HG02981 (cell line): ENCODE results near the gene EFCAB9.

ENCODE experiments used
- ATAC-seq: cut with Tn5 transposase; IDR thresholded peaks from one replicate; pipeline ENCODE4 v1.9.1; 2021; ENCODE audit warnings: mild to moderate bottlenecking, moderate library complexity; ENCODE audit not compliant: unreplicated experiment

The EFCAB9 gene

DNA sequence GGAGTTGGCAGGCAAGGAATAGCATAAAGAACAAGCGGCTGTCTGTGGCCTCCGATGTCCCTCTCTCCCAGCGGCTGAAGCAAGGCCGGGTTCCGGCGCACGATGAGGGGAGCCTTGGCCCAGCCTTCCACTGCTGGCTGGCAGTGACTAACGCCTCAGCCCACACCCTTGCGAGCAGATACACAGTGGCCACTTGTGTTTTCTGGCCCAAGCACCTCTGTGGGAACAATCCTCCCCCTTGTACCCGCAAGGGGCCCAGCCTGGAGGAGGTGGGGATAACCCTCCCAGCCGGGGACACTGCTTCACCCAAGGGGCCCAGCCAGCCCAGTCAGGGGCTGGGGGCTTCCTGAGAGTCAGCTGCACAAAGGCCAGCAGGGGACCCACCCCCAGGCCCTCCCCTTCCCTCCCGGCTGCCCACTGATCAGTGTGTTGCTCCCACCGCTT, 29.2 kb upstream of the EFCAB9 start:
- no peak for ATAC-seq

DNA sequence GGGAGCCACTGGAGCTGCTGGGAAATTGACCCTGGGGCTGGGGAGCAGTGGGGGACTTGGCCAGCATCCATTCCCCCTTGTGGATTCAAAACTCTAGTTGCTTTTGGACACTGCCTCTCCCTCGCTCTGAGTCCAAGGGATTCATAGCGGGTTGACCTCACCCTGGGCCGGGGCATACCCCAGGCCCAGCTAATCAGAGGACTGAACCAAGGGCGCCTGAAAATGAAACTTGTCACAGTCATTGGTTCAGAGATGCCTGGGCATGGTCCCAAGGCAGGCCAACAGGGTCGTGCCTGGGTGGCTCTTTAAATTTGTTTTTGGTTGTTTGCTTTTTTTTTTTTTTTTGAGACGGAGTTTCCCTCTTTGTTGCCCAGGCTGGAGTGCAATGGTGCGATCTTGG, 28.5 kb upstream of the EFCAB9 start:
- ATAC-seq, result peak; percentile 67

DNA sequence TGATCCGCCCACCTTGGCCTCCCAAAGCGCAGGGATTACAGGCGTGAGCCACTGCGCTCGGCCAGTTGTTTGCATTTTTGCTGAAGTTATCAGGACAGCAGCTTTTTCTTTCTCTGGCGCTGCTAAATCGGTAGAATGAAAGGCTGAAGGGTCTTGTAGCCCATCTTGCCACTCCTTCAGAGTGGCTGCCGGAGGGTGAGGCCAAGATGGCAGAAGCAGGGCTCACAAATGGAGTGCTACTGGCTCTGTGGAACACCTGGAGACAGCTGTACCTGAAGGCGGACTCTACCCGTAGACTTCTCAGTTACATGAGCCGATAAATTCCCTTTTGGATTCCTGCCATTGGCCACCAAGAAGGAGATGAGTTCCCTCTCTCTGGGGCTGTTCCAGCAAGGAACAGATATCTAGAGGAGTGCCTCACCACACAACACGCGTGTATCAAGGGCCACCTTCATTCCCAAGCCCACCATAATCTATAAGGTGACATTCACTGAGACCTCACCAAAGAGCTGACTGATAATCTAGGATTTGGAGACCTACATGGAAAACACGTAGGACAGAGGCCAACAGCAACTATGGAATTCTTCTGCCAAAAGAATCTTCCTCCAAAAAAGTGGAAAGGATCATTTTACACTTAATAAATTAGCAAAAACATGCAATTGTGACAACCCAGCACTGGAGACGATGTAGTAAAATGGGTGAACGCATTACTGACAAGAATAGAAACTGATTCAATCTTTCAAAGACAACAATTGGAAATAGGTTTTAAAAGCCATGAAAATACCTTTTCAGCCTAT, 27.7 kb upstream of the EFCAB9 start:
- no peak for ATAC-seq

DNA sequence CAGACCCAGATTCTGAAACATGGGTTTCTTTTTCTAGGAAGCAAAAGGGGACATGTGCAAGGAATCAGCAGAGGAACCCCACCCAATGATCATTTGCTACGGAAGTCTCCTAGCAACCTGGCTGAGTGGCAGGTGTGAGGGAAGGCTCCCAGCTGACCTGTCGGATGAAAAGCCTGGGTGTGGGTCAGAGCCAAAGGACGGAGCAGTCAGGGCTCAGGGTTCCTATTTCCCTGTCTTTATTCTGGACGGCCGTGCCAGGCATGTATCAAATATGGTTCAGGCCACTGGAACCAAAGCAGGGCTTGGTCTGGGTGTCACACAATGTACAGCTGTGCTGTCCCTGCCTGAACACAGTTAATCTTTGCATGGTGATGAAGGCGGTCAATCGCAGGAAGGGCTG, 26.1 kb upstream of the EFCAB9 start:
- ATAC-seq, result no peak

DNA sequence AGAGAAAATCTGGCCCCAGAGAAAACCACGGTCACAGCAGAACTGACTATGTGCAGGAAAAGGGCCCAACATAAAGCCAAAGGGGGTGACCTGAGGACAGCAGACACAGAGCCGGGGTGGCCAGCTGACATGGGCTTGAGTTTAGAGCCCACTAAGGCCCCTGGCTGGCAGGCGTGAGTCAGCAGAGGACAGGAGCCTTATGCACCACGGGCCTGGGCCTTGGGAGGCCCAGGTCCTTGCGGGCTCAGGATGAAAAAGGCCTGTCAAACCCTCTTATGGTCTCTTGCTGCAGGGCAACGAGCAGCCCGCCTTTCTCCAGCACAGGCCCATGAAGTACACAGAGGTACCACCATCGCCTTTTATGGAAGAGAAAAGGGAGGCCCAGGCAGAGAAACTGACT, 25.7 kb upstream of the EFCAB9 start:
- ATAC-seq, result no peak

DNA sequence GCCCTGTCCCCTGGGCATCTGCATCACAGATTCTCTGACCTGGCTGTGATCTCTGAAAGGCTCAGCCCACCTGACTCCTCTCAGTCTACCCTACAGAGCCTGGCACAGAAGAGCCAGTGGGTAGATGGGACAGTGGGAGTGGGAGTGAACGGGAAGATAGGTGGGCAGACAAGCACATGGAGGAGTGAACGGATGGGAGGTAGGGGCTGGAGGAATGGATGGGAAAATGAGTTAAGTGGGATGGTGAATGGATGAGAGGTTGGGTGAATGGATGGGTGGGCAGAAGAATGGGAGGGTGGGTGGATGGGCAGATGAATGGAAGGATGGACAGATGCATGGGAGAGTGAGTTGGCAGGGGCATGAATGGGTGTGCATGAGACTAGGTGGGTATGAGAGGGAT, 24.8 kb upstream of the EFCAB9 start:
- no peak for ATAC-seq

DNA sequence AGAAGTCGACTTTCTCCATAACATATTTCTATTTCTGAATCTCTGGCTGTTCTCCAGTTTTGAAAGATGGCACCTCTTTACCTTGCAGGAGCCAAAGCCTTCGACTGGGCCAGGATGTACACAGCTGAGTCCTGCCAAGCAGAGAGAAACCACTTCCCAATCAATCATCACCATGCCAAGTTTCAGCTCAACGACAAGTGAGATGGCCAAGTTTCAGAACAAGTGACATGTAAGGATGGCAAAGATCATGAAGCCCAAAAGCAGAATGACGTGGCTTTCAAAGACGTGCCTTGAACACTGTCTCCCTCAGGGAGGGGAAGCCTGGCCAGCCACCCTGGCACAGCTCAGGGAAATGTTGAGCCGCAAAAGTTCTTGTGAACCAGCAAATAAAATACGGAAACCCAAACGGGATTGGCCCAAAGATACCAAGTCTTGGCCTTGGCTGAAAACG, 23.7 kb upstream of the EFCAB9 start:
- no peak for ATAC-seq

DNA sequence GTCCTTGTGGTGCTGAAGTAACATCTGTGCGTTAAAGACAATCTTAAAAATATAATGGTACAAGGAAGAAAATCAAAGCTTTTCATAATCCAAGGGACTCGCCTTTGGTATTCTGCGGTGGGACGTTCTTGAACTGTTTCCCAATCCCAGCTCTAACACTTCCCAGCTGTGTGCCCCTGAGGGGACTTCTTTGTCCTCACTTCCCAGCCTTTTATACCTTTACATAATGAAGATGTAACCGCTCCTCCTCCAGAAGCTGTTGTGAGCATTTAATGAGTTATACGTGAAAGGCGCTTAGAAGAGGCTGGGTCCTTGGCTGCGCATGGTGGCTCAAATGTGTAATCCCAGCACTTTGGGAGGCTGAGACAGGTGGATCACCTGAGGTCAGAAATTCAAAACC, 22.9 kb upstream of the EFCAB9 start:
- no peak for ATAC-seq

DNA sequence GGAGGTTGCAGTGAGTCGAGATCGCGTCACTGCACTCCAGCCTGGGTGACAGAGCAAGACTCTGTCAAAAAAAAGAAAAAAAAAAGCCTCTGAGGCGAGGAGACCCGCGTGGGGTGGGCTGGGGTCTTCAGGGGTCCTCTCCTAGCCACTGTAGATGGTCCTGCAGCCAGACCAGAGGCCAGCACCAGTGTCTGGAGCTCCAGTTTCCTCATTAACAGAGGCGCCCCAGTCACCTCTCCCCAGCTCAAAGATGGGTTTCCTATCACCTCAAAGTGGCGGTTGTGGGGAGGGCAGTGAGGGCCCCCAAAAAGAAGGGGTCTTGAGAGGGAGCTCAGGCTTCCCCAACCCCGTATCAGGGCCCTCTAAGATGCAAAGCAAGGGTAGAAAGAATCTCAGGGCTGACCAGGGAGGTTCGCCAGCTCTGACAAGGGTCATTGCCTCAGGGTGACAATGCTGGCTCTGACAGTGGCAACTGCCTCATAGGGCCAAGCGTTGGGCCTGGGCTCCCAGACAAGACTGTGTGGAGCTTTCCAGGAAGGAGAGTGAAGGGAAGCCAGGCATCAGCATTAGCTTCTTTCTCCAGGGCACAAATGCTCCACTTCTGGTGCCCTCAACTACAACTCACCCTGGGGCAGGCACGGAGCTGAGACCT, 20.9 kb upstream of the EFCAB9 start:
- ATAC-seq, result no peak

DNA sequence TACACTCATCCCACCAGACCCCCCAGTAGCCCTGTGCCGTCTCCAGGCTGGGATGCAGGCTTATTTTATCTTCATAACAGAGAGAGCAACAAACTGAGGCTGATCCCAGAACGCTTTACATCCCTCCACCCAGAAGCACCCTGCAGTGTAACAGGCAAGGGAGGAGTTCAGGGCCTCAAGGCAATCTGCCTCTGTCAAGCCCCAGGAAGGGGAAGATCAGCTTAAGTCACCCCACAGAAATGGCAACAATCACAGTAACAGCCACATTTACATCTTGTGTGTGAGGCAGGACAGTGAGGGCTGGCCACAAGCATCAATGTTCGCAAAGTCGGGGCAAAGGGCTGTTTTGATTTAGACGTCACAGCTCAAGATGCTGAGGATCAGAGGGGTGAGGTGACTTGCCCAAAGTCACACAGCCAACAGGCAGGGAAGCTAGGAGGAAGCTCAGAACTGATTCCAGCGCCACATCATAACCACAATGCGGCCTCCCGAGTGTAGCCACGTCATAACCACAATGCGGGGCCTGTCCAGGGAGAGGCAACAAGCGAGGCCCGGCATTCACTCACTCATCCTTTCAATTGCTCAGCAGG, 20.3 kb upstream of the EFCAB9 start:
- ATAC-seq, result no peak

DNA sequence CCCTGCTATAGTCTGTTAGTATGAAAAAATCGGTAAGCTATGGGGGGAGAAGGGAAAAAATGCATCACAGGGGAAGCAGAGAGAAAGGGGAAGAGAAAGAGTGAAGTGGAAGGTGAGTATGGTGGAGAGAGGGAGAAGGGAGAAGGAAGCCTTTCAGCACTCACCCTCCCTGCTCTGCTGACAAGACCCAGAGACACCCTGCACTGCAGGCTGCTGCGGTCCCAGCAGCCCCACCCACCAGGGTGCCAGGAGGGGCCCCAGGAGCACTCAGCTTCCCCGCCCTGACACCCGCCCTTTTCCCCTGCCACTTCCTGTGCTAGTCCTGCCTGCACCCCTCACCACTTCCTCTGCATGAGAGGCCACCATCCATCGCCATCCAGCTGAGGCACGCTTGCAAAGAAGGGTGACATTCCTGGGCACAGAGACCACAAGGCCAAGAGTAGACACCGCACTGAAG, 18.7 kb upstream of the EFCAB9 start:
- peak; percentile 42 for ATAC-seq

DNA sequence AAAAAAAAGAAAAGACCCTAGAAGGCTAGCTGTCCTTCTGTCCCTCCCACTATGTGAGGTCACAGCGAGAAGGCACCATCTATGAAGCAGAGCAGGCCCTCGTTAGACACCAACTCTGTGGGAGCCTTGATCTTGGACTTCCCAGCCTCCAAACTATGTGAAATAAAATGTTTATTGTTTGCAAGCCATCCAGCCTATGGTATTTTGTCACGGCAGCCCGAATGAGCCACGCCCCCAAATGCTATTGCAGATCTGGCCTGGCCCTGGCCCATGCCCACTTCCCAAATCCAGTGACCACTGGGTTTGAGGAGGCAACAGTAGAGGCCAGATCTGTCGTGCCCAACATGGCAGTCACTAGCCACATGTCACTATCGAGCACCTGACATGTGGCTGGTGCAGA, 16.8 kb upstream of the EFCAB9 start:
- ATAC-seq, result no peak

DNA sequence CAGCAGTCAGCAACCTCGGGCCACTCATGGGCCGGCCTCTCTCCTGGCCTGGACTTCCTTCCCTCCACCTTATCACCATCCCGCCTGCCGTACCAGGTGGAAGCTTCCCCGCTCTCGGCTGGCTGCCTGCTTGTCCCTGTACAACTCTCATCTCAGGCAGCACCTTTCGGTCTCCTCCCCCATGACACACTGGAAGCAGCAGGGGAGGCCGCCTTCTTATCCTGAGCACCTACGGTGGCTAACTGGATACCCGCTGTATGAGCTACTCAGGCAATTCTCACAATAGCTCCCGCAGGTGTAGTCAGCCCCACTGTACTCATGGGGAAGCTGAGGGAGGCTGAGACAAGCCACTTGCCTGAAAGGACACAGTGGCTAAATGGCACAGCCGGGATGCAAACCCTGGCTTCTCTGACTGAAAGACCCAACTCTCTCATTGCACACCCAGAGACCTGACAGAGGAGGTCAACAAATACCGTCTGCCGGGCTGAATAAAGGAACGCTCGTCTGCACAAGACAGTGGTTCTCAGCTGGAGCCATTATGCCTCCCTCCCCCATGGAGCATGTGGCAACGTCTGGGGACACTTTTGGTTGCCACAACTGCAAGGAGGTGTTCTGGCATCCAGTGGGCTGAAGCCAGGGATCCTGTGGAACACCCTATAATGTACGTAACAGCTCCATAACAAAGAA, 15.5 kb upstream of the EFCAB9 start:
- ATAC-seq, result no peak

DNA sequence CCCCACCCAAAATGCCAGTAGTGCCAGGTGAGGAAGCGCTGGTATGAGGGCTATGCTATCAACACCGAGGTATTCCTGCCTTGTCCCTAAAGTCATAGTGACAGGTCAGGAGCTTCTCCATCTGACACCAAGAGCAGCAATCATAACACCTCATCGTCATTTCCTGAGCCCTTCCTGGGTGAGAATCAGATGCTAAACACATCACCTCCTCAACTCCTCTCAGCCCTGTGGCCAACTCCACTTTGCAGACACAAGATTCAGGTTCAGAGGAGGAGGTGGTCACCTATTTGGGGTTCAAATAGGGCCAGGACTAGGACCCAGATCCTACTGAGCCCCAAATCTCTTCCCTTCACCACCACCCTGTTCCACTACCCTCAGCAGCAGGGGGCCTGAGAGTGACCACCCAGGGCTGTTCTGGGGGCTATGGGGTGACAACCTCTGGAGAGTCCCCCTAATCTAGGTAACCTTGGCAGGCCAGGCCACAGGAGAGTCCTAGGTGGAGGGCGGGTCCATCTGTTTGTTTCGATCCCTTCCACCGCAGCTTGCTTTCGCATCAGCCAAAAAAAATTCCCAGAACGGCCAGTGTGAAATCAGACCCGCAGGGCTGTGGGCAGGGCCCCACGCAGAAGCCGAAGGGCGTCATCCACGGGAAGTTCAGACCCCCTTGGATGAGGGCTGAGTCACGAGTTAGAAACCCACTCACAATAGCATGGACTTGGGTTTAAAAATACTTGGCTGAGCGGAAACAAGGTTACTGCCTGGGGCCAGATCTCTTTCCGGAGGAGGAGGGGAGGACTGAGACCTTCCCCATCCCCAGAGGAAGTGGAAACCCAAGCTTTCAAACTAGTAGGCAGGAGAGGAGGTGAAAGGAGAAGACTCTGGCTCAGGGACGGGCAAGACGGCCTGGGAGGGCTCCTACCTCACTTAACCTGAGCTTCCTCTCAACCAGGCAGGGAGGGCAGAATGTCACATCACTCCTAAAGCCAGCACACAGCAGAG, 14.7 kb upstream of the EFCAB9 start:
- peak; percentile 31 for ATAC-seq

DNA sequence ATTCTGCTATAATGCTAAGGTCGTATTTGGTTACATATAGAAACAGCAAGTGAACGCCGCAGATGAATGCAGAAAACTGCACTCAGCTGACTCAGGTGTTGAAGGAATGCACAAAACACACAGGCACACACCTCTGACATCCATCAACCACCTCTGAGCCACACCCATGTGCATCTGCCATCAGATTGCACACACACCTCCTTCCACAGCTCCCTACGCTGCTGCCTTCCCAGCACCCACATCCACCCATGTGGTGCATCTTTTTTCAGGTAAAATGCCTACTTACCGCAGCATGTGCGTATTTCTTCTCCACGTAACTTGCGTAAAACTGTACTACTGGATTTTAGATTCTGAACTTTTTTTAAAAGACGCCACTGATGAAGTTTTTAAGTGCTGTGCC, 13.0 kb upstream of the EFCAB9 start:
- ATAC-seq, result no peak

DNA sequence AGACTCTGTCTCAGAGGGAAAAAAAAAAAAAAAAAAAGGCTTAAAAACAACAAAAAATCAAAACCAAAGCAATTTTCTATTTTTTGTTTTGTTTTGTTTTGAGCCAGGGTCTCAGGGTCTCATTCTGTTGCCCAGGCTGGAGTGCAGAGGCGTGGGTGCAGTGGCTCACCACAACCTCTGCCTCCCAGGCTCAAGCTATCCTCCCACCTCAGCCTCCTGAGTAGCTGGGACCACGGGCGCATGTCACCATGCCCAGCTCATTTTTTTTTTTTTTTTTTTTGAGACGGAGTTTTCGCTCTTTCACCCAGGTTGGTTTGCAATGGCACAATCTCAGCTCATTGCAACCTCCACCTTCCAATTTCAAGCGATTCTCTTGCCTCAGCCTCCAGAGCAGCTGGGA, 11.7 kb upstream of the EFCAB9 start:
- ATAC-seq, result no peak

DNA sequence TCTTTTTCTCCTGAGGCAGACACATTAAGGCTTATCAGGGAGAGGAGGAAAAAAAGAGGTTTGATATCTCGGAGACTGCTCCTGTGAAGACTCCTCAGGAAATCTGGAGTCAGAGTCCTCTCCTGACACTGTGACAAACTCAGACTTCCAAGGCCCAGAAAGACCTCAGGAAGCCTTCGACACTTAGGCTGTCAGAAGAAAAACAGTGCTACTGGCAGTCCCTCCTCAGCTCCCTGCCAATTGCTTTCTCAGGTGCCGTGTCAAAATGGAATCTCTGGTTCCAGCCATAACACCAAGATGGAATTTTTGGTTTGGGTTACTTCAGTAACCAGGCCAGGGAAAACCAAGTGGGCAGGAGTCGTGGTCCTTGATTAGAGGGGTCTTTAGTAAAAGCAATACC, 10.1 kb upstream of the EFCAB9 start:
- no peak for ATAC-seq

DNA sequence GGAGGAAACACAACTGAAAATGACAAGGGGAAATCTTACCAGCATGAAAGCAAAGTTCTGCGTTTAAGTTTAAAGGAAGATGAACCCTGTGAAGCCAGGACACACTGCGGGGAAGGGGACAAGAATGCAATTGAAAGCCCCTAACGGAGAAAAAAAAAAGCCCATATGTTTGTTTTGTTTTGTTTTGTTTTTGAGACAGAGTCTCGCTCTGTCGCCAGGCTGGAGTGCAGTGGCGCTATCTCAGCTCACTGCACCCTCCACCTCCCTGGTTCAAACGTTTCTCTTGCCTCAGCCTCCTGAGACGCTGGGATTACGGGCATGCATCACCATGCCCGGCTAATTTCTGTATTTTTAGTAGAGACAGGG, 8.9 kb upstream of the EFCAB9 start:
- no peak for ATAC-seq

DNA sequence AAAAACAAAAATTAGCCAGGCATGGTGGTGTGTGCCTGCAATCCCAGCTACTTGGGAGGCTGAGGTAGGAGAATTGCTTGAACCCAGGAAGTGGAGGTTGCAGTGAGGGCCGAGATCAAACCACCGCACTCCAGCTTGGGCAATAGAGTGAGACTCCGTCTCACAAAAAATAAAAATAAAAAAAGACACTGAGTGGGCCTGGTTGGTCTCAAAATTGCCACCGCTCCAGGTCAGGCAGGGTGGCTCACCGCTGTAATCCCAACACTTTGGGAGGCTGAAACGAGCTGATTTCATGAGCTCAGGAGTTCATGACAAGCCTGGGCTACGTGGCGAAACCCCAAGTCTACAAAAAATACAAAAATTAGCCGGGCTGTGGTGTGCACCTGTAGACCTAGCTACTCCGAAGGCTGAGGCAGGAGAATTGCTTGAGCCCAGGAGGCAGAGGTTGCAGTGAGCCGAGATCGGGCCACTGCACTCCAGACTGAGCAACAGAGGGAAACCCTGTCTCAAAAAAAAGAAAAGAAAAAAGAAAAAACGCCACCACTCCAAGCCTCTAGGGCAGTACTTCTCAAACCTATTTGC, 7.8 kb upstream of the EFCAB9 start:
- no peak for ATAC-seq
